ENCODE results near the gene ARHGAP8. TPM values are rescaled to one million over a fixed set of nuclear protein-coding genes. Genes with fewer than 3 reads are reported as not detected.

The ARHGAP8 gene
- total RNA-seq, 4 donors from 2014 or later = 1.5 to 6.9 (median 4.2) TPM

DNA sequence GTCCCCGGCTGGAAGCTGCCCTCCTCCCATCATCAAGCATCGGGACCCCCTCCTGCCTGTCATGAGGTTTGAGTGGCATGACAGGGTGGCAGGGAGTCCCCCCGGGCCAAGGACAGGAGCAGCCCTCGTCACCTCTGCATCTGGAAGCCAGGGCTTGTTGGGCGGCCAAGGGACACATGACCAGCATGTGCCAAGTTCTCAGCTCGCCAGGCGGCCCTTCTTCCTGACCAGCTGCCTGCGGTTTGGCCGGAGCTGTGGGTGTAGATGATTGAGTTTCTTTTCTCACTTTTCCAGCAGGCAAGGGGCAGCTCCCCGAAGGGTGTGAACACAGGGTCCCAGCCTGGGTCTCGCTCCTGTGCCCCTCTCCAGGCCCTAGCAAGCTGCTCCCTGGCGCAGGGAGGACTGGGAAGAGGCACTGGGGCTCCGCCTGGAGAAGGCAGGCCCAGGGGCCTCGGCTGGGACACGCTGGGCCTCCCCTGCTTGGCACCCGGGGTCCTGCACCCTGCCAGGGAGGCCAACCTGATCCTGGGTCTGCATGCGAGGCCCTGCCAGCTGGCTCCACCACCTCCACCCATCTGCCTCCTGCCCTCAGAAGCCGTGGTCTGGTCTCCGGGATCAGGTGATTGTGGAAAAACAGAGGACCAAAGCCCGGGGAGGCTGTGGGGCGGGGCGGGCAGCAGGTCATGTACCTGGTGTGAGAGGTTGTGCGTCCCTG is 13.4 kb downstream of the ARHGAP8 start:
- no peak overlapping the region for H3K4me3 ChIP-seq
- H3K27ac ChIP-seq = no peak overlapping the region
- no peaks in the 10 kb centered on the region for H3K27me3 ChIP-seq
- no peaks in the 10 kb centered on the region for H3K9me3 ChIP-seq
- no peak for TF ChIP-seq POLR2AphosphoS5 (IDR thresholded peaks at IDR 0.05)
- no peak for TF ChIP-seq CTCF (IDR thresholded peaks at IDR 0.05)
- TF ChIP-seq POLR2A (IDR thresholded peaks at IDR 0.05) = no peak
- no peak for TF ChIP-seq EP300 (IDR thresholded peaks at IDR 0.05)
- no peak for DNase-seq (ENCODE audit: low spot score in 2 of 2)
- no peaks in the 10 kb centered on the region for H3K36me3 ChIP-seq
- WGBS = 68% methylated on average over 14 of the region's 23 CpGs
- no peaks in the 10 kb centered on the region for H3K4me1 ChIP-seq

GRCh38 chr22:44773082-44773481 is 20.7 kb downstream of the ARHGAP8 start:
- DNase-seq (ENCODE audit: low spot score in 2 of 2) = no peak
- Histone ChIP-seq H3K27me3 (no peaks in the 10 kb centered on the region), H3K36me3 (no peaks in the 10 kb centered on the region), H3K9me3 (no peaks in the 10 kb centered on the region), H3K4me1 (no peaks in the 10 kb centered on the region), H3K27ac (no peak overlapping the region), H3K4me3 (no peak overlapping the region)
- no peak for TF ChIP-seq EP300 (IDR thresholded peaks at IDR 0.05)
- TF ChIP-seq POLR2AphosphoS5 (IDR thresholded peaks at IDR 0.05) = no peak
- no peak for TF ChIP-seq POLR2A (IDR thresholded peaks at IDR 0.05)
- no peak for TF ChIP-seq CTCF (IDR thresholded peaks at IDR 0.05)
- 92% methylated on average over 1 of the region's 1 CpG for WGBS

DNA sequence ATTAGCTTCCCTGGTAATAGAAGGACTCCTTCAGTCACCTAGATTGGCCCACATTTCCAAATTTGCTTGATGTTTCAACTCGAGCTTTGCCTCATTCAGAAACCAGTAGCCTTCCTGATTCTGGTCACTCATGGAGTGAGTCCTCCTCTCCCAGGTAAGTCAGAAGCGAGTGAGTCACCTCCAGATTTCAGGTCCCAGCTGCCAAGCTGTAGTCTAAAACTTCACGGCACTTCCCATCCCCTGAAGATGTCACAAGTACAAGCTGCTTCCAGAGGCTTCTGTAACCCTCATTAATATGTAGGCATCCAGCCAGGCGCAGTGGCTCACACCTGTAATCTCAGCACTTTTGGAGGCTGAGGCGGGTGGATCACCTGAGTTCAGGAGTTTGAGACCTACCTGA is 23.5 kb downstream of the ARHGAP8 start:
- H3K36me3 ChIP-seq = no peaks in the 10 kb centered on the region
- TF ChIP-seq CTCF (IDR thresholded peaks at IDR 0.05) = no peak
- TF ChIP-seq POLR2AphosphoS5 (IDR thresholded peaks at IDR 0.05) = no peak
- no peak for TF ChIP-seq POLR2A (IDR thresholded peaks at IDR 0.05)
- no peak for TF ChIP-seq EP300 (IDR thresholded peaks at IDR 0.05)
- no peak overlapping the region for H3K4me3 ChIP-seq
- H3K4me1 ChIP-seq = no peaks in the 10 kb centered on the region
- no peaks in the 10 kb centered on the region for H3K9me3 ChIP-seq
- no peaks in the 10 kb centered on the region for H3K27me3 ChIP-seq
- DNase-seq (ENCODE audit: low spot score in 2 of 2) = no peak
- 78% methylated on average over 5 of the region's 5 CpGs for WGBS
- no peak overlapping the region for H3K27ac ChIP-seq

DNA sequence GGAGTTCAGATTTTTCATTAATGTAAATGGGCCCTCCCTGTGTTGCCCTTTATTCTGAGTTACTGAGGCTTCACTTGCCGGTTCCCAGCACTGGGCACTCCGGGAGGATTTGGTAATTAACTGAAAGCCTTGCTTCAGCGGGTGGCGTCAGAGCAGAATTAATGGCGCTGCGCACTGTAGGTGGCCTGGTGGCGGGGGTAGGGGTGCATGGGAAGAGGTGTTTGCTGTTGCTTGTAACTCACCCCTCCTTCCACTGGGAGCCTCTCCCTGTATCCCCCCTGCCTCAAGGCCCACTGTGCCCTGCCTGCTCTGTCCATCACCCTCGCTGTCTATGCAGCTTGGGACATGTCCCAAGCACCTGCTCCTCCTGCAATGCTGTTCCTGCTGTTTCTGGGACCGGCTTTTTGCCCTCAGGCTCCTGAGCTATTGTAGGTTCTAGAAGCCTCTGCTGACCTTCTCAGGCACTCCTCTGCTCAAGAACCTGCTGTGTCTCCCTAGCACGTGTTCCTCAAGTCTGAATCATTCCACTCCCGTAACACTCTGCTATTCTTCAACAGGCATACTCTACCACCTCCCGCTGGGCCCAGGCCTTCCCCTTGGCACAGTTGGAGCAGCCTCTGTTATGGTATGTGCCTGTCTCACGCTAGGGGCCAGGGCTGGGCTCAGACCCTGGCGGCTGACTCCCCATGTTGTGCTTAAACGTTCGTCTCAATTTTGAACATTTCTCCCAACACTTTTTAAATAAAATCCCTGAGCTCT is 24.4 kb downstream of the ARHGAP8 start:
- Histone ChIP-seq H3K4me1 (no peaks in the 10 kb centered on the region), H3K4me3 (no peak overlapping the region), H3K9me3 (no peaks in the 10 kb centered on the region), H3K27me3 (no peaks in the 10 kb centered on the region), H3K27ac (no peak overlapping the region), H3K36me3 (no peaks in the 10 kb centered on the region)
- WGBS = 82% methylated on average over 16 of the region's 16 CpGs
- no peak for TF ChIP-seq EP300 (IDR thresholded peaks at IDR 0.05)
- TF ChIP-seq POLR2AphosphoS5 (IDR thresholded peaks at IDR 0.05) = no peak
- no peak for TF ChIP-seq POLR2A (IDR thresholded peaks at IDR 0.05)
- TF ChIP-seq CTCF (IDR thresholded peaks at IDR 0.05) = no peak
- no peak for DNase-seq (ENCODE audit: low spot score in 2 of 2)

DNA sequence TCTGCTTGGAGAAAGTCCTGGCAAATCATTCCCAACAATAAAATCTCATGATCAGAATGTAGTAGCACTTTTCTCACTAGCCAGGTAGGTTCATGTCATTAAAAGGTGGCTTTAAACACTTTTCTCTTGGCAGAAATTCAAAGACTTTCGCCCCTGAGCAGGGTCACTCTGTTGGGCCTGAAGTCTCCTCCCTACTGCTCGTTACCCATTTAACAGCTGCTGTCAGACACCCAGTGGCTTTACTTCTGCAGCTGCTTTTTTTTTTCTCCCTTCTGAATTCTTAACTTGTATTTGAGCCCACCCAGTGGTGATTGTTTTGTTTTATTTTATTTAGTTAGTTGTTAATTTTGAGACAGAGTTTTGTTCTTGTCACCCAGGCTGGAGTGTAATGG is 25.0 kb downstream of the ARHGAP8 start:
- Histone ChIP-seq H3K4me3 (no peak overlapping the region), H3K27ac (no peak overlapping the region), H3K27me3 (no peaks in the 10 kb centered on the region), H3K9me3 (no peaks in the 10 kb centered on the region), H3K36me3 (no peaks in the 10 kb centered on the region), H3K4me1 (no peaks in the 10 kb centered on the region)
- TF ChIP-seq POLR2A (IDR thresholded peaks at IDR 0.05) (no peak), CTCF (IDR thresholded peaks at IDR 0.05) (no peak)
- DNase-seq (ENCODE audit: low spot score in 2 of 2) = no peak
- WGBS = 82% methylated on average over 2 of the region's 2 CpGs
